ENCODE data around the gene SLC35F3. TPM values are rescaled to one million over a fixed set of nuclear protein-coding genes. Genes with fewer than 3 reads are reported as not detected.

Gene SLC35F3
- polyA plus RNA-seq, 1 donor (not counting 4 experiments of a cell fraction or from before 2014, with no cell fraction given): 13.8 TPM

- no peak overlapping the region for H3K4me3 ChIP-seq (ENCODE audit: control insufficient read depth in 2 of 3, extremely low read depth in 1 of 3, insufficient read depth in 2 of 3, low read depth in 1 of 3, low read length in 3 of 3)
- H3K27me3 ChIP-seq (ENCODE audit: control insufficient read depth, extremely low read depth, insufficient read depth, low read length): no peaks in the 10 kb centered on the region
- H3K79me2 ChIP-seq (ENCODE audit: control insufficient read depth, insufficient read depth, low read length): no peaks in the 10 kb centered on the region
- H3K9me1 ChIP-seq (ENCODE audit: control insufficient read depth, extremely low read depth, insufficient read depth, low read length): peaks cover 2% of the 10 kb centered on the region
- FAIRE-seq: no peak
- no peak for TF ChIP-seq CTCF (optimal IDR thresholded peaks at IDR 0.05 in 1 of 3, IDR thresholded peaks at IDR 0.05 in 1 of 3, conservative IDR thresholded peaks at IDR 0.05 in 1 of 3; ENCODE audit: extremely low read depth in 1 of 3, insufficient read depth in 2 of 3, low read length in 3 of 3)
- no peak for TF ChIP-seq EZH2 (IDR thresholded peaks at IDR 0.05; ENCODE audit: low read length)
- H3K9ac ChIP-seq (ENCODE audit: control insufficient read depth, extremely low read depth, insufficient read depth, low read length): no peak overlapping the region
- H4K20me1 ChIP-seq (ENCODE audit: control insufficient read depth, extremely low read depth, insufficient read depth, low read length): no peaks in the 10 kb centered on the region
- no peak overlapping the region for H3K27ac ChIP-seq (ENCODE audit: control insufficient read depth, insufficient read depth, low read length)
- peaks cover 29% of the 10 kb centered on the region for H3K4me1 ChIP-seq (ENCODE audit: control insufficient read depth, extremely low read depth, insufficient read depth, low read length)
- dilution Hi-C loops (cut with MboI; ENCODE audit: extremely low pct_ligation_motif_present, low sequenced_read_pairs): no loop called here
- H3K36me3 ChIP-seq (ENCODE audit: control insufficient read depth in 2 of 2, extremely low read depth in 1 of 2, insufficient read depth in 2 of 2, low read length in 2 of 2): no peaks in the 10 kb centered on the region
- H3K9me3 ChIP-seq (ENCODE audit: control insufficient read depth, low read depth, low read length): no peaks in the 10 kb centered on the region
- no peak overlapping the region for H2AFZ ChIP-seq (ENCODE audit: control insufficient read depth, low read length)
- H3K4me2 ChIP-seq (ENCODE audit: control insufficient read depth, extremely low read depth, insufficient read depth, low read depth, low read length): no peak overlapping the region
- no peak for DNase-seq (ENCODE audit: low read depth, low spot score)
Measured at GRCh38 chr1:234221601-234222000, 317.1 kb downstream of the SLC35F3 start.

- H3K9me3 ChIP-seq (ENCODE audit: control insufficient read depth, low read depth, low read length): no peaks in the 10 kb centered on the region
- dilution Hi-C loops (cut with MboI; ENCODE audit: extremely low pct_ligation_motif_present, low sequenced_read_pairs): no loop called here
- no peak overlapping the region for H3K27ac ChIP-seq (ENCODE audit: control insufficient read depth, insufficient read depth, low read length)
- H3K4me2 ChIP-seq (ENCODE audit: control insufficient read depth, extremely low read depth, insufficient read depth, low read depth, low read length): peak overlapping the region; percentile 22
- TF ChIP-seq CTCF (optimal IDR thresholded peaks at IDR 0.05 in 1 of 3, IDR thresholded peaks at IDR 0.05 in 1 of 3, conservative IDR thresholded peaks at IDR 0.05 in 1 of 3; ENCODE audit: extremely low read depth in 1 of 3, insufficient read depth in 2 of 3, low read length in 3 of 3) (peak; percentile 15 to 39 (median 28)), EZH2 (IDR thresholded peaks at IDR 0.05; ENCODE audit: low read length) (no peak)
- FAIRE-seq: peak; percentile 87
- peaks cover 2% of the 10 kb centered on the region for H3K9me1 ChIP-seq (ENCODE audit: control insufficient read depth, extremely low read depth, insufficient read depth, low read length)
- H3K4me1 ChIP-seq (ENCODE audit: control insufficient read depth, extremely low read depth, insufficient read depth, low read length): peaks cover 22% of the 10 kb centered on the region
- no peaks in the 10 kb centered on the region for H3K27me3 ChIP-seq (ENCODE audit: control insufficient read depth, extremely low read depth, insufficient read depth, low read length)
- H3K36me3 ChIP-seq (ENCODE audit: control insufficient read depth in 2 of 2, extremely low read depth in 1 of 2, insufficient read depth in 2 of 2, low read length in 2 of 2): no peaks in the 10 kb centered on the region
- no peaks in the 10 kb centered on the region for H3K79me2 ChIP-seq (ENCODE audit: control insufficient read depth, insufficient read depth, low read length)
- H2AFZ ChIP-seq (ENCODE audit: control insufficient read depth, low read length): no peak overlapping the region
- no peaks in the 10 kb centered on the region for H4K20me1 ChIP-seq (ENCODE audit: control insufficient read depth, extremely low read depth, insufficient read depth, low read length)
- H3K9ac ChIP-seq (ENCODE audit: control insufficient read depth, extremely low read depth, insufficient read depth, low read length): no peak overlapping the region
- H3K4me3 ChIP-seq (ENCODE audit: control insufficient read depth in 2 of 3, extremely low read depth in 1 of 3, insufficient read depth in 2 of 3, low read depth in 1 of 3, low read length in 3 of 3): no peak overlapping the region
- DNase-seq (ENCODE audit: low read depth, low spot score): peak; percentile 61
Measured at GRCh38 chr1:234222561-234223280, 318.2 kb downstream of the SLC35F3 start.
